CD4-positive, alpha-beta T cell treated with Interleukin-17A for 4 hours (primary cell): ENCODE measurements around the gene CCDC33.

Experiments
- DNase-seq: peaks from one replicate; pipeline ENCODE4 v3.0.0-alpha.2; 2020; ENCODE audit warnings: mixed read lengths

Gene CCDC33

DNA sequence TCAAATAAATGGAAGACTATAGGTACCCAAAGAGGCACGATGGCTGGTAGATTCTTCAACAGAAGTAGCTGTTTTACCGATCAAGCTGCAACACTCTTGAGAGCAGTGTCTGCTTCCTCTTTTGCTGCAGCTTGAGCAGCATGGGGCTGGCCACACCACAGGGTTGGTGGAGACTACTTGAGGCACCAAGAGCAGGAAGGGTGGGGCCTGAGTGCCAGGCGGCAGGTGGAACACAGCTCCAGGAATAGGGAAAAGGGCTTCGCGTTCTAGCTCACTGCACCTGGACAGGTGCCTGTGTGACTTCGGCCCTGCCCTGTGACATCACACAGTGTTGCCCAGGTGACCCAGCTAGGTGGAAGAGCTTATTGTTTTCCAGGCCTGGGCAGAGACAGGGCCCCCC is at the start of gene CCDC33:
CCDC33 (plus strand) TSS at position 365 of the 400 bp plus-strand sequence. CDS start 394 bp downstream, outside the sequence.
- DNase-seq = no peak

DNA sequence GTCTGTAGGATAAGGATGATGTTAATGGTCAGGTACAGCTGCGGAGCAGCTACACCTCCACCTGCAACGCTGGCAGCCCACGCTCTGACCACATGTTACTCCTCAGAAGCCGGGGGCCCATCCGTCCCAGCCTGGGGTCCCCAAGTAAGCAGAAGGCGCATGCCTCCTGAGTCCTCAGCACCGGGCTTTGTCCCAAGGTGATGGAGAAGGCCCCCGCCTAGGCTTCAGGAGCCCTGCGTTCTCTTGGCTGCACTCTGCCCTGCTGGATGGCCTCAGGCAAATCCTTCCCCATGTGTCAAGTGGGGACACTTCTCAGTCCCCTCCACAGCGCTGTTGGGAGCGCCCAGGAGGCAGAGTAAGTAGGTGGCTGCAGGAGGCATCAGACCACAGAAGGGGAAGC is 47.9 kb upstream of the CCDC33 start:
- DNase-seq = no peak

DNA sequence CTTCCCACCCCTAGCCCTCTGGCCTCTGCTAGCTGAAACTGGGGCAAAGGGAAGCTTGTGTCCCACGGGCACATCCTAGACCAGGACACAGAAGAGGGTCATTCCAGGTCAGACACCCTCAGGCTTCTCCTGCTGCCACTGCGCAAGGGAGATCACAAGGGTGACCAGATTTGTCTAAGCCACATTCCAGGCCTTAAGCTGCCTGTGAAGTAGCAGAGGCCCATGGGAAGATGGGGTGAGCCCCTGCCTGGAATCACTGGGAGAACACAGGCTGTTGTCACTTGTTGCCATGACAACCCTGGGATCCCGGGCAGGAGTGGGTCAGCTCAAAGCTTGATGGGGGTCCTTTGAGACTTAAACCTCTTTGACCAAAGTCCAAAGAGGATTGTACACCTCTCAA is 44.3 kb upstream of the CCDC33 start:
- no peak for DNase-seq

- DNase-seq = no peak
These were observed 43.4 kb upstream of the CCDC33 start for GRCh38 chr15:74192751-74193150.

DNA sequence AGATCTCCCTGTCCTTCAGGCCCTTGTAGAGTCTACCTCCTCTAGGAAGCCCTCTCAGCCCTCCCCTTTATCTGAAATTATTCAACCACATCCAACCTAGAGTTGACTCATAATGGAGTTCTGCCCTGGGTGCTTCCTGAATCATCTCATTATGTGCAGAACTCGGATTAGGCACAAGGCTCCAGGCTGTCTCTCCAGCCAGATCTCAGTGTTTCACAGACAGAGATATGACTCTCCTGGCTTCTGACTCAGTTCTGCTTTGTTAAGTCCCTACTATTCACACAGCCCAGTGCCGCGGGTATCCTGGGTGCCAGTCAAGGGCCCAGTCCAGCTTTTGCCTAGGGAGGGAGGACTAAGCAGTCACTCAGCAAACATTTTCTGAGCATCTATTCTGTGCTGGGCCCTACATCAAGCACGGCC is 42.8 kb upstream of the CCDC33 start:
- no peak for DNase-seq

DNA sequence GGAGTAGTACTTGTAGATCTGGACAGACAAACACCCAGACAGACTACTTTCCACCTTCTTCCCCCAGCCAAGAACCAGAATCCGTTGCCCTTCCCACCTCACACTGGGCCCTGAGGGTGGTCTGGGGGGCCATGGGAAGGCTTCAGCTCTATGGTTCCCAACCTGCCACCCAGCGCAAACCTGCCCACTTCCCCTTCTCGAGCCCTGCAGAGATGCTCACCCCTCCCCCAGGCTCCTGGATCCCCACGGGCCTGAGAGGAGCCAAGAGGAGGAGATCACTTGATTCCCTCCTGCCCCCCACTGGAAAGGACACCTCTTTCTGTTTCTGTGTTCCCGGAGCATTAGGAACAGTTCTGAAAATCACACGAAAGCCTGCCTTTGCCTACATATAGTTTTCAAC is 42.2 kb upstream of the CCDC33 start:
- no peak for DNase-seq

- no peak for DNase-seq
These were observed 41.3 kb upstream of the CCDC33 start for GRCh38 chr15:74194572-74195559.

DNA sequence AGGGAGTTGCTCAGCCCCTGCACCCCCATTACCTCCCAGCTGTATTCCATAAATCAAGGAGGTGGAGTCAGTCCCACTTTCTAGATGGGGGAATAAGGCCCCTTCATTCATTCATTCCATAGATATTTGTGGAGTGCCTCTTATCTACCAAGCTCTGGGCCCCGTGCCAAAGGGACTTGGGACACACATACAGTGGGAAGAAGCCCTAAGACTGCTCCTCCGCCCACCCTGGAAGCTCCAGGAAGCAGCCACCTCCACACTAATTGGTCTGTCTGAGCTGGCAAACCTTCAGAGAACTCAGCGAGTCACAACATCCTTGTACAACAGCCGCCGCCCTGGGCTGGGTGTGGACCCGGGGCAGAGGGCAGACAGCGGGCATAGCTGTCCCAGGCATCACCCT is 40.0 kb upstream of the CCDC33 start:
- no peak for DNase-seq

DNA sequence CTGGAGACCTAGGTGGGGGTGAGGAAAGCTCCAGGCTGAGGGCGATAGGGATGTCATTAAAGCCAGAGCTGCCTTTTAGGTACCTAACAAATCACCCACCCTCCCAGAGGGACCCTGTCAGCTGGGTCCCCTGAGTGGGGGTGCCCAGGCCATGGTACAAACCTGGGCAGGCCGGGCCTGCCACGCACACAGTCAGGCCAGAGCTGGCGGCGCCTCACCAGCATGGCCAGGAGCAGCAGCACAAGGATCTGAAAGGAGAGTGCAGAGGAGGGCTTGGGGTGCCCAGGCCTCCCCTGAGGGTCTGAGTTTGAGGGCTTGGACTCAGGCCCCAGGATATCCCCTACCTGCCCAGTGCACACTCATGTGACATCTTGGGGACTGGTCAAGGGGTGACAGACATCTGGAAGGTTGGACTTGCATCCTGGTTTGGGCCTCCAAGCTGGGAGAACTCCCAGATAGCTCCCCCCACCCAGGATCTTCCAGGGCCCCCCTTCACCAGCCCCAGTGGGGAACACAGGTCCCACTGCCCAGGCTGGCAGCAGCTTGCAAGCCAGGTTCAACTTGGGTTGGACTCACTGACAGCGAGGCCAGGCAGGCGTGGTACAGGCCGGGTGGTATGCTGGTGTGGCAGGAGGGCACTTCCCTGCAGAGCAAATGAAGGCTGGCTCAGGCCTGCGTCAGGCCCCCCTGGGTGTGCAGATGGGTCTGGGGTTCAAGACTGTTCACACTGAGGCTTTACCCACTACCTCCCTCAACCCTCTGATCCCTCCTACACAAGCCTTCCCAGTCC is 38.8 kb upstream of the CCDC33 start:
- DNase-seq = no peak

DNA sequence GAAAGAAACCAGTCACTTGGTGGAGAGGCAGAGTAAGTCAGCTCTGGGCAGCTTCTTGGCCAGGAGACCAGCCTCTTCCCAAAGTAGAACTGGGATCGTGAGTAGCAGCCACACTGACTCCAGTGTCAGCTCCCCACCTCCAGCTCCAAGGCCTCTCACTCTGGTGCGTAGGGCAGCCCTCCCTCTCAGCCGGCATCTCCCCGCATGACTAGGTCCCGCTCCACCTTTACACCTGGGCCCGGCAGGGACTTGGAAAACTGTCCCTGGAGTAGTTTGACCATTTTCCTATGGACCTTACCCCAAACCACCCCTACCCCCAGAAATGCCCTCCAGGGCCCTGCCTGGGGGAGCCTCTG is 36.9 kb upstream of the CCDC33 start:
- DNase-seq = no peak

DNA sequence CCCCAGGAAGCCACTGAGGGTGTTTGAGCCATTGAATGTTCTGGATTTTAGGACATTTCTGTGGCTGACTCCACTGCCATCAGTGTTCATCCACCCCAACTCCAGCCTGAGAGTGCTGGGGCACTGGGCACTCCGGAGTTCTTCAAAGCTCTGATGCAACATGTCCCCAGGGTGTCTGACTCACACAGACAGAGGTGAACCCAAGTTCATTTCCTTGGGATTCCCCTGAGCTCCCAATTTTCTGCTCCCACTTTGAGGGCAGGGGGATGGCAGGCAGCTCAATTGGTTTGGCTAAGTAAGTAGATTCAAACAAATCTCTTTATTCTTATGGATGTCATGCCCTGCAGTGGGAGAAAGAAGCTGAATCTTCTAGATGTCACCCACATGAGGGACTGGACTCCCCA is 35.7 kb upstream of the CCDC33 start:
- no peak for DNase-seq

GRCh38 chr15:74200871-74201419 is 35.2 kb upstream of the CCDC33 start:
- DNase-seq = no peak

GRCh38 chr15:74201710-74202420 is 34.3 kb upstream of the CCDC33 start:
- no peak for DNase-seq

- DNase-seq = no peak
These were observed 33.4 kb upstream of the CCDC33 start, which contains the start of gene STRA6 for GRCh38 chr15:74202452-74203401. Gene STRA6 (minus strand): TSS chr15:74202787. CDS start chr15:74202267, 520 bp downstream.

GRCh38 chr15:74203914-74204431 is 32.2 kb upstream of the CCDC33 start:
- DNase-seq = no peak

DNA sequence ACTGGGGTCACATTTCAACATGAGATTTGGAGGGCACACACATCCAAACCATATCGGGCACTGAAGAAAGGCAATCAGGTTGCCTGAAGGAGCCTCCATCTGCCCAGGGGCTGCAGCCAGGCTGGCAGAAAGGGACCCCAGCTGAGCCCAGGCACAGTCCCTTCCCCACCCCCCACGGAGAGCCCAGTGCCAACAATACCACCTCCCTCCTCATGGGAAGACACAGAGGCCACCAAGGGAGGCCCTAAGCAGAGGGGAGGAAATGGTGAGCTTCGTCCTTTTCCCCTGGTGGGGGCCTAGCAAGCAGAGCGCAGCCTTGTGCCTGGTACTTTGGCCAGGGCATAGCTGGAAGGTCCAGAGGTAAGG is 30.6 kb upstream of the CCDC33 start:
- DNase-seq = no peak

GRCh38 chr15:74206801-74207281 is 29.3 kb upstream of the CCDC33 start:
- no peak for DNase-seq

- DNase-seq = no peak
These were observed 28.3 kb upstream of the CCDC33 start for GRCh38 chr15:74207652-74208440.

GRCh38 chr15:74208496-74208895 is 27.6 kb upstream of the CCDC33 start:
- no peak for DNase-seq

- DNase-seq = no peak
These were observed 27.1 kb upstream of the CCDC33 start for GRCh38 chr15:74208901-74209559.
